Urothelium cell line (cell line): ENCODE data around the gene MAGOH.
"Not testable (repeated sequence)": the region's sequence is repeated elsewhere in the genome, so short reads cannot be mapped to it uniquely, and the experiment has no call there.

ENCODE experiments used
- DNase-seq: peaks from one replicate; pipeline ENCODE4 v3.0.0; 2011; ENCODE audit warnings: low spot score, mixed read lengths
- FAIRE-seq: peaks from 2 replicates; lab custom pipeline; 2011; peaks lifted over from hg19 to GRCh38; lab: Jason Lieb, UNC

The MAGOH gene

GRCh38 chr1:53238197-53239155 is at the start of gene MAGOH:
MAGOH (minus strand) TSS chr1:53238518; CDS start chr1:53238448, 70 bp downstream.
- FAIRE-seq (peak; percentile 96), DNase-seq (peak; percentile 97)

- FAIRE-seq: no peak
- no peak for DNase-seq
Measured at GRCh38 chr1:53286955-53287354, 48.6 kb upstream of the MAGOH start.

GRCh38 chr1:53285969-53286760 is 47.8 kb upstream of the MAGOH start:
- DNase-seq (no peak), FAIRE-seq (no peak)

GRCh38 chr1:53285546-53285945 is 47.2 kb upstream of the MAGOH start:
- no peak for DNase-seq
- no peak for FAIRE-seq

- DNase-seq (no peak), FAIRE-seq (no peak)
Measured at GRCh38 chr1:53284224-53285020, 46.1 kb upstream of the MAGOH start.

- DNase-seq, FAIRE-seq: not testable (repeated sequence)
Measured at GRCh38 chr1:53283156-53283555, 44.8 kb upstream of the MAGOH start.

GRCh38 chr1:53281133-53281532 is 42.8 kb upstream of the MAGOH start:
- DNase-seq (no peak), FAIRE-seq (no peak)

GRCh38 chr1:53280496-53280895 is 42.2 kb upstream of the MAGOH start:
- DNase-seq: no peak
- no peak for FAIRE-seq

- FAIRE-seq: no peak
Measured at GRCh38 chr1:53279296-53280200, 41.2 kb upstream of the MAGOH start.

GRCh38 chr1:53278298-53278725 is 40.0 kb upstream of the MAGOH start:
- FAIRE-seq (no peak), DNase-seq (peak; percentile 76)

More at GRCh38 chr1:53279296-53280200, 41.2 kb upstream of the MAGOH start:
- DNase-seq: no peak

GRCh38 chr1:53277326-53277725 is 39.0 kb upstream of the MAGOH start:
- no peak for DNase-seq
- no peak for FAIRE-seq

- no peak for FAIRE-seq
- no peak for DNase-seq
Measured at GRCh38 chr1:53276902-53277281, 38.6 kb upstream of the MAGOH start.

GRCh38 chr1:53276153-53276901 is 38.0 kb upstream of the MAGOH start:
- DNase-seq: no peak
- no peak for FAIRE-seq

GRCh38 chr1:53275566-53275965 is 37.2 kb upstream of the MAGOH start:
- DNase-seq (no peak), FAIRE-seq (no peak)

- FAIRE-seq: no peak
Measured at GRCh38 chr1:53274541-53275185, 36.3 kb upstream of the MAGOH start.

GRCh38 chr1:53274026-53274425 is 35.7 kb upstream of the MAGOH start:
- FAIRE-seq: no peak
- DNase-seq: no peak

More at GRCh38 chr1:53274541-53275185, 36.3 kb upstream of the MAGOH start:
- no peak for DNase-seq

GRCh38 chr1:53273526-53273925 is 35.2 kb upstream of the MAGOH start:
- DNase-seq (no peak), FAIRE-seq (no peak)

GRCh38 chr1:53272349-53272748 is 34.0 kb upstream of the MAGOH start:
- no peak for DNase-seq
- FAIRE-seq: no peak
